NOMO-1 treated with dmso at 0.1 percent for 144 hours (cell line): Measurements from ENCODE around the gene PSMC1.

Experiments used
- DNase-seq: peaks from one replicate; lab custom pipeline; 2025; ENCODE audit not compliant: unreplicated experiment; lab: John Stamatoyannopoulos, UW

PSMC1 gene

DNA sequence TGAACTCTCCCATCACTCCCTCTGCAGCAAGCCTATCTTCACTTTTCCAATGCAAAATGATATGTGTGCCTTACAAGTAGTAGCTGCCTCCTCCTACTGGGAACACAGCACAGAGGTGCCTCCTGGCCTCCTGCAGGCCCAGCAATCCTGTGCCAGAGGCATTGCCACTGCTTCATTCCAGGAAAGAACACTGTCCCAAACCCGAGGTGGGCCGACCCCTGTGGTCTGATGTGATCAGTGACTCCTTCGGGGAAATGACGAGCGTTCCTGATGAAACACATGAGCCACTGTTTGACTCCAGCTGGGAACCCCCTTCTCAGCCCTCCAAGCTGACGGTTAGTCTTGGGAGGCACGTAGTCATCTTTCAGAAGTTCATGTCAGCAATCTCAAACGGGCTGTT lies 19.5 kb downstream of the PSMC1 start:
- DNase-seq, result no peak

DNA sequence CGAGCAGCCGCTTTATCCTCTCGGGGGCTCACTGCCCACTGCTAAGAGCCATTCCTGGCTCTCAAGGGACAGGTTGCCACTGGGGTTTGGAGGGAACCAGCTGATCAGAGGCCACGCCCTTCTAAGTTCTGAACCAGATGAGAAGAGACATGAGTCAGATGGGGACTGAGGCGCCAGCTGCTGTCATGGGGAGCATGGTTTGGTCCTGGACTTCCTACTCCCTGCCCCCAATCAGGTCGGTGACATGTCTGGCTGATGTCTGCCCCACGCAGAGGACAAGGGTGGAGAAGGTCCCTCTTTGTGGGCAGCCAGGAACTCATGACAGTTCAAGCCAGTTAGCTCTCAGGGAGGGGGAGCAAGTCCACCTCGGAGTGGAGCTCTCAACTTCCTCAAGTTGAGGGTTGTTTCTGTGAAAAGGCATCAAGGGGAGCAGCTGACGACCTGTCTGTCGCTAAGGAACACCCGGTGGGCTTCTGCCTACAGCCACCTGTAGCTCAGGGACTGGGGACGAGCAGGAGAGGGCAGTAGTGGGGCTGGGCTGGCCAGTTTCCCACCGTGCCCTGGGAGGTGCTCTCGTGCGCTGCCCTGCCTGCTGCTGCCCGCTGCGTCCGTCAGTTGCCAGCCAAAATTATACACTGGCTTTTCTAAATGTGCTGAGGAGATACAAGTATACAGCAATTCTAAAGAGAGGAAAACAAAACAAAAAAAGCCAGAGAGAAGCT lies 20.5 kb downstream of the PSMC1 start:
- no peak for DNase-seq

DNA sequence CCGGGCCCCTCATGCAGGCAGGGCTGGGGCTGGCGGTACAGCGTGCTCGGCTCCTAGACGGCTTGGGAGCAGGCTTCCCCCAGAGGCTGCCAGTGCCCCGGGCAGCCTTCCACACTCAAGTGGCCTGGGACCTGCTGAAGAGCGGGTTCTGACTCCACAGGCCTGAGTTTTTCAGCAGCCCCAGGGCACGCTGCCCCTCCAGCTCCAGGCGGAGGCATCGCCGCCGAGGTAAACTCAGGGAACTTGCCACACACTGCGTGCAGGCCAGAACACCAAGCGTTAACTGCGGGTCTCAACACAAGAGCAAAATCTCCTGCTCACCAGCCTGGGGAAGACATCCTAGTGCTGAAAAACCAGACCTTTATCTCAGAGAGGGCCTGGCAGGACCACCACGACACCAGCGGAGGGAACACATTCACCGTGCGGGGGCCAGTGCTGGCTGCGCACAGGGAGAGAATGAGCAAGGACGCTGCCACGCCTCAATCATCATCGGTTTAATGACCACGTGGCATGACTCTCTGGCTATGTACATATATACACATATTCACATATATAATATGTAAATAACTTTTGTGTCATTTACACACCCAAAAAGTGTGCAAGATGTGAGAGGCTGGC lies 21.3 kb downstream of the PSMC1 start:
- DNase-seq, result no peak

DNA sequence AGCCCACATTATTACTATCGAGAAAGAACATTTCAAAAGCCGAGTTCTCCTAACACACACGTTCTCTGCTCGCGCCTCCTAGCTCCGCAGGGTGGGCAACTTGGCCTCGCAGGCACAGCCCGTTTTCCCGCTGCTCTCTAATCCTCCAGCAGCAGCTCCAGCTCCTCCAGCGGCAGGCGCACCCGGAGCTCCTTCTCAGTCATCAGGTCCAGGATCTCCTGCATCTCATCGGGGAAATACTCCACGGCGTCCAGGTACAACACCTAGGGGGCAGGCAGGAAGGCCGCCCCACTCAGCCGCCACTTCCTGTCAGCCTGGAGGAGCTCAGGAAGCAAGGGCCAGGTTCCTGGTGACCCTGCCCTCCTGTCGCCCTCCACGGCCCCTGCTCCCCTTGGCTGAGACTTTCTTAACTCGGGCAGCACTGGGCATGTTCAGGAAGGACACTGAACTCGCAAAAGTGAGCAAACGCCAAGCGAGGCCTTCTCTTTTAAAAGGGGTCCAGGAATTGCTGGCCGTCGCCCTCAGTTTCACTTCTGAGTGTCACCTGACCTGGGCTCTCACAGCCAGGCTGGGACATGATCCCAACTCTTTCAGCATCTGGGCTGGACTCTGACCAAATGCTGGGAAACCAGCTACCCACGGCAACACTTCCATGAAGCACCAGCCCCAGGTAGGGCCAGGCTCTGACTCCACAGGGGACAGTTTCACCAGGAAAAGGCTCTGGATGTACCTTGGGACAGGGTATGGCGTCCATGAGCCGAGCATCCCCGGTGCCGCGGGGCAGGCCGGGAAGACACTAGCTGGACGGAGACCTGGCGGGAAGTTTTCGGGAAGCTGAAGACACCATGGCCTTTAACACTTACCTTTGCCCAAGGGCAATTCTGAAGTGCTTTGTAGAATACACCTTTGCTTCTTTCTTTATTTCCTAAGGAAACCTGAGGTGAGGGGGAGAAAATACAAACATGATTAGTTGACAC lies 22.1 kb downstream of the PSMC1 start:
- DNase-seq, result no peak

DNA sequence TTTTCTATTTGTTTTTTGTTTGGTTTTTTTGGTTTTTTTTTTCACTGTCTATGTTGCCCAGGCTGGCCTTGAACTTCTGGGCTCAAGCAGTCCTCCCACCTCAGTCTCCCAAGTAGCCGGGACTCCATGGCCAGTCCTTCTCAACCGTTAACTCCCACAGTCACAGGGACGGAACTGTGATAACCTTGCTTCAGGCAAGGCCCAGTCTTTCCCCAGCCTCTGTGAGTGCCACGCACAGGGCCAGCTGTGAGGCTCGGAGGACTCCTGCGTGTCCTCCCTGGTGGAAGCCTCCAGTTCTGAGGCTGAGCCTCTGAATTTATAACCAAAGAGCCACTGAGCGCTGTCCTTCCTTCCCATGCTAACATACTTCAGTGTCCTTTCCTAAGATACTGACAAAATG lies 23.7 kb downstream of the PSMC1 start:
- DNase-seq, result no peak

DNA sequence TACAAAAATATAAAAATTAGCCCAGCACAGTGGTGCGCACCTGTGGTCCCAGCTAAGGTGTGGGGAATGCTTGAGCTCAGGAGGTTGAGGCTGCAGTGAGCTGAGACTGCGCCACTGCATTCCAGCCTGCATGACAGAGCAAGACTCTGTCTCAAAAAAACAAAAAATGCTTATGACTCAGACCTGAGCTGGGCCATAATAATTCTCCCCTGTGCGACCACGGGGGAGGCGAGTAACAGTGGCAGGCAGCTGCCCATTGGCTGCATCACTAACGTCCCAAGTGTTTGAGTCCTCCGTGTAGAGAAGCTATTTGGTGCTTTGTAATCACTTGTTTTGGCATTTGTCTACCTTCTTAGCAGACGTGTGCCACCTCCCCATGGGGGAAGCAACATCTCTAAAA lies 24.9 kb downstream of the PSMC1 start:
- no peak for DNase-seq

DNA sequence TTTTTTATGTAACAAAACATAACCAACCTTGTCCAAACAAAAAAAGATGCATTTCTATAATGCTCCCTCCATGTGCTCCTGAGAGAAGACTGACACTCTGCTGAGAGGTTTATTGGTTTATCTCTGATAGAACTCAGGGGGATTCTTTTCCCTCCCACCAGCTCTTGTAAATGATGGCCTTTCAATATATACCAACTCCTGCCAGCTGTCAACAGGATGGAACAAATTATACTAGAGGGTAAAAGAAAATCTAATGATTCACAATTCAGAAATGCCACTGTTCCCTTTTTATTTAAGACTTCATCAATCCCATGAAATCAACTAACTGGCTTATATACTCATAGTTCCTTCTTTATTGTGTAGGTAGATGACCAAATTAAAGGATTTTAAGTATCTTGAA lies 25.4 kb downstream of the PSMC1 start:
- DNase-seq, result no peak

DNA sequence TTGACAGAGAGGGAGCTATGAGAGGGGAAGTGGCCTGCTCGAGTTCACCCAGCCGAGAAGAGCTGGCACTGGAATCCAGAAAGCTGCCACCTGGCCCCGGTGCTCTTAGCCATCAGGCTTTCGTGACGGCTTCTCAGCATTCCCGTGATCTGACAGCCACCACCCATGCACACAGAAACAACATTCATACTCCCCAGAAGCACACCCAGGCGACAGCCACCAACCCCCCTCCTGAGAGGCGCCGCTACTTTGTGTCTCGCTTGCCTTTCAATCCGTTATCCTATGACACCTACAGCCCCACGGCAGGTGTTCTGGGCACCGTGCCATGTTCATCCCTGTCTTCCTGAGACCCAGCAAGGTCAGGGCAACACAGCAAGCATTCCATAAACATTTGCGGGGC lies 31.4 kb downstream of the PSMC1 start:
- DNase-seq, result no peak

DNA sequence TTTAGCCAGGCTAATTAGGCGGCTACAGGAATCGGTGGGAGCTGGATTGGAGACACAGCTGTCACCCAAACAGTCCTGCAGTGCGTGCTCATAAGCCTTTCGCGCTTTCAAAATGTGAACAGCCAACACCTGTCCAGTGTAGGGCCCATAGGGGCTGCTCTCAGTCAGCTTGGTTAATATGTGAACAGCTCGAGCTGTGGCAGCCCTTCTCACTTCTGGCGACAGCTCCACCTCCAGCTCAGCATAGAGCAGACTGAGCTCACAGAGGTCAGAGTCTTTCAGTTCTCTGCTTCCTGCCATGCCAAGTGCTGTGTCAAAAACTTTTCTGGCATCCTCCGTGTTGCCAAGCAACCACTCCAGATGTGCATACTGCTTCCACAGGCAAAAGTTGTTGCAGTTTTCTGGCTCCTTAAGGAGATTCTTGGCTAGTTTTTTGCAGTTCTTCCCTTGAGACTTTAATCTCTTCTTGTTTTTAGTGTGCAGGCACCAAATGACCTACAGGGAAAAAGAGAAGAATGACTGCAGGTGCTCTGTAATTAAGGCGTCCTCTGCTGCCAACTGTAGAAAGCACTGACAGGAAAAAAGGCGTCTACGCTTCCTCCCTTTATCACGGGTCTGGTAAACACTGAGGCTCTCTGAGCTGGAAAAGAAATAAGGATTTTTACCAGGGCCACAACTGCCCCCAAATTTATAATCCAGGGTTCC lies 32.5 kb downstream of the PSMC1 start:
- no peak for DNase-seq

DNA sequence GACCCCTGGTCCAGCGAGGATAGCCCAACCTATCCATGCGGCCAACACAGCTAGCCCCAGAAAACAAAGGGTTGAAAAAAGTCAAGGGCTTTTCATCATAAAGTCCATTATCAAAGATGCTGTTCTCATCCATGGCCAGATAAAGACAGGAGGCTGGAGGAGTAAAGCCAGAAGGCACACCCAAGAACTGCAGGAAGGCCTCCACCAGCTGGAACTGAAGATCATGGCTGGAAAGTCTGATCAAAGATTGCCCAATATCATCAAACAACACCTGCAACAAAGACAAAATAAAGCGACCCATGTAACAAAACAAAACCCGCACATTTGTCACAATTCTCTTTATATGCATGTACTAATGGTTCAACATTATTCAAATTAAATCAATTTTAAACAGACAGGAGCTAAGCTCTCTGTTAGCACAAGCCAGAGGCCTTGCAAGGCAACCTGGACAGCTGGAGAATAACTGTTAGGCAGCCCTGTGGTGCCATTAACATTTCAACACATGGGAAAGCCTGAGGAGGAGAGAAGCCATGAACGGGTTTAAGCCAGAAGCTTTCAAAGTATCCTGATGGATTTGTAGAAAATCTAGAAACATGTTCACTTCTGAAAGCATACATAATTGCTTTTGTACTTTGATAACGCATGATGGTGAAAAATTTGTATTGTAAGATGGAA lies 34.1 kb downstream of the PSMC1 start:
- DNase-seq, result no peak

DNA sequence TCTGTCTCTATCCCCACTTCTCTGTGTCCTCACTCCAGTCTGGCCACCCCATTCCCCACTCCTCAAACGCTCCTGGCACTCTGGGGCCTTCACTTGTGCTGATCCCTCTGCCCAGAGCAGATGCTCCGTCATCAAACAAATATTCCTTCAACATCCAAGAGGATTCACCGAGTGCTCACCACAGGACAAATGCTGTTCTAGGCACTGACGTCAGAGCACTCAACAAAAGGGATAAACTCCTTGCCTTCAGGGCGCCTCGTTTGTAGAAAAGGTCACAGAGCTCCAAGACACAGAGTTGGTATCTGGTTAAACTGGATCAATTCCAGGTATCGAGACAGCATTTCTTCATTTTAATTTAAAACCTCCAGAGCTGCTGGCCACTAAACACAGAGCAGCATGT lies 35.3 kb downstream of the PSMC1 start:
- no peak for DNase-seq

DNA sequence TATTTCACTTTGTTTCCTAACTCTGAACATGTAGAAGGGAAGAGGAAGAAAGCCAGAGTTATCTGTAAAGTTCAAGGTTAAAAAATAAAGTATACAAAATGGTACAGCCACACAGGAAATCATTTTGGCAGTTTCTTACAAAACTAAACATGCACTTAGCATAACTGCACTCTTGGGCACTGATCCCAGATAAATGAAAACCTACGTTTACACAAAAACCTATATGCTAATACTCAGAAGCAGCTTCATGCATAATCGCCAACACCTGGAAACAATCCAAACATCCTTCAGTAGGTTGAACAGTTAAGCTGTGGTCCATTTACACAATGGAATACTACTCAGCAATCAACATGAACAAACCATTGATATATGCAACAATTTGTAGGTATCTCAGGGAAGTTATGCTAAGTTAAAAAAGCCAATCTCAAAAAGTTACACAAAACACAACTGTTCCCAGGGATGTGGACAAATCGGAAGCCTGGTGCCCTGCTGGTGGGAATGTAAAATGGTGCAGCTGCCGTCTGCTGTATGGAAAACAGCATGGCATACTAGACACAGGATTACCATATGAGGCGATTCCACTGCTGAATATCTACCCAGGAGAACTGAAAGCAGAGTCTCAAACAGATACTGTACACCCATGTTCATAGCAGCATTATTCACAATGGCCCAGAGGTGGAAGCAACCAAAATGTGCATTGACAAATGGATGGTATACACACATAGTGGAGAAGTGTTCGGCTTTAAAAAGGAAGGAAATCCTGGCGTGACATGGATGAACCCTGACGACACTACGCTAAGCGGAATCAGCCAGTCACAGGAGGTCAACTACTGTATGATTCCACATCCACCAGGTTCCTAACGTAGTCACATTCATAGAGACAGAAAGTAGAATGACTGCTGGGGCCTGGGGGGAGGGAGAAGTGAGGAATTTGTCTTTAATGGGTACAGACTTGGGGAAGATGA lies 37.7 kb downstream of the PSMC1 start:
- DNase-seq, result no peak

DNA sequence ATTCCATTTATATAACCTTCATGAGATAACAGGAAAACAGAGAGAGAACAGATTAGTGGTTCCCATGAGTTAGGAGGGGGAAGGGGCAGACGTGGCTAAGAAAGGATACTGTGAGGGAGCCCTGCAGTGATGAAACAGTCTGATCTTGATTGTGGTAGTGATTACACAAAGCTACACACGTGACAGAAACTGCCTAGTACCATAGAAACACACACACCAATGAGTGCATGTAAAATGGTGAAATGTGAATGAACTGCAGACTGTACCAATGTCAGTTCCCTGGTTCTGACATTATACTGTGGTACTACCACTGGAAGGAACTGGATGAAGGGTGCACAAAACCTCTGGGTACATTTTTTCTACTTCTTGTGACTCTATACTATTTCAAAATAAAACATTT lies 38.5 kb downstream of the PSMC1 start:
- DNase-seq, result peak; percentile 49

DNA sequence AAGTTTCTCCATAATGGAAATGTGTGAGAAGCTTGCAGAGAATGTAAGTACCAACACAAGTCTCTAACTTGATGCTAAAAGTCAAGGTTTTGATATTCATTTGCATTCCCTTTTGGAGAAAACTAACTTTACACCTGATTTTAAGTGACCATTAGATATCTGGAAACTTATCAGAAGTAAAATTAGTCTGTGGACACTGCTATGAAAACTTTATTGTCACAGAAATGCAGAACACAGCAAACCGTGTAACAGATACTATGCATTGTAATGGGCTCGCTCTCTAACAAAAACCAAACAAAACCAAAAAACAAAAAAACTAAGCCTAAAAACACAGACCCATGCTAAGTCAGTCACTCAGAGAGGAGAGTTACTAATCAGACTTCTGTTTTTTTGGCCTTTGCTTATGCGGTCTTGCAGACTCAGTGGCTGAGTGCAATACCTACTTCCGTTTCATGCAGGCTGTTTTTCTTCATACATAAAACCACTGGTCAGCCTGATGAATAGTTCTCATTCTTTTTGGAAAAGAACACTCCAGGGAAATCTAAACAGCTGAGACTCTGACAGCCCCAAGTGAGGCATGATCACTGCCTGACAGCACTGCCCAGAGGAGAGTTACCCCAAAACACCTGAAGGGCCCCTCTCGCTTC lies 39.6 kb downstream of the PSMC1 start:
- DNase-seq, result peak; percentile 56

DNA sequence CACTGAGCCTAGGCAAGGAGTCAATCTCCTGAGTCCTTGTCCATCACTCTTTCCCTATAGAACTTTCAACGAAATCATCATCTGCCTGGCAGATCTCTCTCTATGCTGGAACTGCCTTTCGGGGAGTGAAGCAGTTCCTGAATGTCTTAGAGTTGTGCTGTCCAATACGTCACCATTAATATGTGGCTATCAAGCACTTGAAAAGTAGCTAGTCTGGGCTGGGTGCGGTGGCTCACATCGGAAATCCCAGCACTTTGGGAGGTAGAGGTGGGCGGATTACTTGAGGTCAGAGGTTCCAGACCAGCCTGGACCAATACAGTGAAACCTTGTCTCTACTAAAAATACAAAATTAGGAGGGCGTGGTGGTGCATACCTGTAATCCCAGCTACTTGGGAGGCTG lies 40.3 kb downstream of the PSMC1 start:
- no peak for DNase-seq

DNA sequence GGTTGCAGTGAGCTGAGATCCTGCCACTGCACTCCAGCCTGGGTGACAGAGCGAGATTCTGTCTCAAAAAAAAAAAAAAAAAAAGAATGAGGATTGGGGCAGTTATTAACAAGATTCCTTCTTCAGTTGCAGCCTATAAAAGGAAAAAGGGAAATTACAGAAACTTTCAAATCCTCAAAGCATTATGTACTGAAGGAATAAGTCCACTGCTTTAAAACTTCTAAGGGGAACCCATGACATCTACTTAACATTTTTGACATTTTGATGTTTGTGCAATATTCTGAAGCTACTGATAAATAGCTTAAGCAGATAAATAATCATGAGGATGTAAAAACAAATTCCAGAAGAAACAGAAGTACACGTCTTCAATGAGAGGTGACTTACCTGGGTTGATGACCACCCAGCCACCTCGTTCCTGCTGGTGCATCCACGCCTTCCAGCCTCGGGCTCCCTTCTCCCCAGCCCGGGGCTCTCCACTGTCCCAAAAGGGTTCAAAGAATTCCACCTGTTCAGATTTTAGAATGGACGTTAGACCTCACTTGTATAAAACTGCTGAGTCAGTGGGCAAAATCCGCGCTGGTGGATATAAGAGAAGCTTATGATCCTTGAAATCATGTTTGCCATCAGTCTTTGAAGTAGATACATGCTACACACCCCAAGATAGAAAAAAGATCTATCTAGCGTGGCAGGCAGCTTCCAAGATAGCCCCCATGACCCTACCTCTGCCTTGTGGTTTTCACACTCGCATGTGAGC lies 41.7 kb downstream of the PSMC1 start:
- DNase-seq, result no peak

DNA sequence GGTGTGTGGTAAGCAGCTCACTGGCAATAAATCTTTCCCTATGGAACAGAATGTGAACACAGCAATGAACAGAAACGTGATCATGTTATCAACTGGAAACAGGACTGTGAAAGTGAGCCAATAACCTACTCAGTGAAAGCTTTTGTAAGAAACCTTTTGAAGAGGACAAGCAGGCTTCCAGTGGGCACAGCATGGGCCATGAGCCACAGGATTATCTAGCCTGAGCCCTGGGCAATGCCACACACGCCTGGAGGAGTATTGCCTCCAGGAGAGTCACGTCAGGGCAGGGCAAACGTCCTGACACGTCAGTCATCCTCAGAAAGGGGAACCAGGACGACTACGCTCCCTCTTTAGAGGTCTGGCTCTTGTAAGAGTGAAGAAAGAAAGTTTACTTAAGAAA lies 43.1 kb downstream of the PSMC1 start:
- peak; percentile 76 for DNase-seq

DNA sequence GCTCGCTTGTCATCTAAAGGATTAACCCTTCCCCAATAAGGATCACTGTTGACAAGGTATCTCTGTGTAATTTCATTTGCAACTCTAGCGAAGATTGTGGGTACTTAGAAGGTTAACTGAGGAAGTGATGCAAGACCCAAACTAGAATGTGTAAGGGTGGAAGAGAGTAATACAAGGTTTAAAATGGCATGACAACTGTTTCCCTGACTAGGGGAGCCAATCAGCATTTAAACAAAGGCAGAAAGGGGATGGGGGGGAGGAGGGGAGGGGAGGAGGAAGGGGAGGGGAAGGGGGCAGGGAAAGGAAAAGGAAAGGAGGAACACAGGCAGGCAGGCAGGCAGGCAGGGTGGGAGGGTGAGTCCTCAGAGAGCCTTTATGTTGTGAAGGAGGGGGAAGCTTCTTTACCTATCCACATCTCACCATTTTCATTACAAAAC lies 44.3 kb downstream of the PSMC1 start:
- DNase-seq, result peak; percentile 65
